ENCODE data around the gene DVL2.

DNA sequence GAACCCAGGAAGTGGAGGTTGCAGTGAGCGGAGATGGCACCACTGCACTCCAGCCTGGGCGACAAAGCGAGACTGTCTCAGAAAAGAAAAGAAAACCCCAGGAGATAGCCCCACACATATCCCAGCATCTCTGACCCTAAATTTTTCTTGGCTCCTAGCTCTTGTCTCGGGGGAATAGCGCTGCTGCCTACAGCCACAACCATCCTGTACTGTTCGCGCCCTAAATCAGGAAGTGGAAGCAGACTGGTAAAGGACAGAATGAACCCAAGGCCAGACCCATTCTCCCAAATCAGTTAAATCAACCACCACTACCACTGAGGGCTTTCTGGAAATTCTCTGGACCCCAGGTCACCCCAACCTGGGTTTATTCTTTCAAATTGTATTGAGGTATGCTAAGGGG lies 15.5 kb upstream of the DVL2 start:
- TF ChIP-seq, protein P1, sequence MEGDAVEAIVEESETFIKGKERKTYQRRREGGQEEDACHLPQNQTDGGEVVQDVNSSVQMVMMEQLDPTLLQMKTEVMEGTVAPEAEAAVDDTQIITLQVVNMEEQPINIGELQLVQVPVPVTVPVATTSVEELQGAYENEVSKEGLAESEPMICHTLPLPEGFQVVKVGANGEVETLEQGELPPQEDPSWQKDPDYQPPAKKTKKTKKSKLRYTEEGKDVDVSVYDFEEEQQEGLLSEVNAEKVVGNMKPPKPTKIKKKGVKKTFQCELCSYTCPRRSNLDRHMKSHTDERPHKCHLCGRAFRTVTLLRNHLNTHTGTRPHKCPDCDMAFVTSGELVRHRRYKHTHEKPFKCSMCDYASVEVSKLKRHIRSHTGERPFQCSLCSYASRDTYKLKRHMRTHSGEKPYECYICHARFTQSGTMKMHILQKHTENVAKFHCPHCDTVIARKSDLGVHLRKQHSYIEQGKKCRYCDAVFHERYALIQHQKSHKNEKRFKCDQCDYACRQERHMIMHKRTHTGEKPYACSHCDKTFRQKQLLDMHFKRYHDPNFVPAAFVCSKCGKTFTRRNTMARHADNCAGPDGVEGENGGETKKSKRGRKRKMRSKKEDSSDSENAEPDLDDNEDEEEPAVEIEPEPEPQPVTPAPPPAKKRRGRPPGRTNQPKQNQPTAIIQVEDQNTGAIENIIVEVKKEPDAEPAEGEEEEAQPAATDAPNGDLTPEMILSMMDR (IDR thresholded peaks at IDR 0.05; ENCODE audit: low read depth, low read length, missing input control), result no peak
- TF ChIP-seq MAX (IDR thresholded peaks at IDR 0.05) (no peak), NR2F2 (IDR thresholded peaks at IDR 0.05) (no peak), TAF1 (conservative IDR thresholded peaks at IDR 0.05) (no peak), GABPA (IDR thresholded peaks at IDR 0.05 in 1 of 2, conservative IDR thresholded peaks at IDR 0.05 in 1 of 2) (no peak), HNF4G (IDR thresholded peaks at IDR 0.05) (no peak), RAD21 (IDR thresholded peaks at IDR 0.05) (no peak), SP1 (IDR thresholded peaks at IDR 0.05) (no peak)
- TF ChIP-seq, protein P2, sequence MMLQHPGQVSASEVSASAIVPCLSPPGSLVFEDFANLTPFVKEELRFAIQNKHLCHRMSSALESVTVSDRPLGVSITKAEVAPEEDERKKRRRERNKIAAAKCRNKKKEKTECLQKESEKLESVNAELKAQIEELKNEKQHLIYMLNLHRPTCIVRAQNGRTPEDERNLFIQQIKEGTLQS (IDR thresholded peaks at IDR 0.05), result no peak
